ENCODE measurements around the gene FAM241A.
"Not testable (repeated sequence)": the region's sequence is repeated elsewhere in the genome, so short reads cannot be mapped to it uniquely, and the experiment has no call there.

FAM241A gene

GRCh38 chr4:112140536-112140935 lies 4.7 kb upstream of the FAM241A start:
- DNase-seq = no peak

GRCh38 chr4:112141366-112142138 lies 3.7 kb upstream of the FAM241A start:
- no peak for DNase-seq

GRCh38 chr4:112142182-112142581 lies 3.1 kb upstream of the FAM241A start:
- DNase-seq = no peak

- no peak for DNase-seq
Observed at GRCh38 chr4:112143781-112144180, 1.5 kb upstream of the FAM241A start.

GRCh38 chr4:112144546-112145325 lies 518 bp upstream of the FAM241A start:
- no peak for DNase-seq

- DNase-seq = no peak
Observed at GRCh38 chr4:112145790-112146501, 692 bp downstream of the FAM241A start.

- no peak for DNase-seq
Observed at GRCh38 chr4:112146502-112146813, 1.2 kb downstream of the FAM241A start.

GRCh38 chr4:112147697-112148096 lies 2.4 kb downstream of the FAM241A start:
- DNase-seq = no peak

GRCh38 chr4:112150920-112151319 lies 5.7 kb downstream of the FAM241A start:
- DNase-seq = no peak

GRCh38 chr4:112152521-112152920 lies 7.3 kb downstream of the FAM241A start:
- no peak for DNase-seq

- DNase-seq = no peak
Observed at GRCh38 chr4:112153211-112153791, 8.0 kb downstream of the FAM241A start.

GRCh38 chr4:112156112-112156511 lies 10.9 kb downstream of the FAM241A start:
- no peak for DNase-seq

- DNase-seq = no peak
Observed at GRCh38 chr4:112156553-112156952, 11.3 kb downstream of the FAM241A start.

GRCh38 chr4:112163706-112164105 lies 18.5 kb downstream of the FAM241A start:
- not testable (repeated sequence) for DNase-seq

- no peak for DNase-seq
Observed at GRCh38 chr4:112167794-112168193, 22.5 kb downstream of the FAM241A start.

- DNase-seq = no peak
Observed at GRCh38 chr4:112168719-112169500, 23.7 kb downstream of the FAM241A start.

- DNase-seq = no peak
Observed at GRCh38 chr4:112170451-112170993, 25.3 kb downstream of the FAM241A start.

GRCh38 chr4:112171051-112171763 lies 26.0 kb downstream of the FAM241A start:
- not testable (repeated sequence) for DNase-seq

GRCh38 chr4:112172180-112172579 lies 26.9 kb downstream of the FAM241A start:
- no peak for DNase-seq

- DNase-seq = no peak
Observed at GRCh38 chr4:112173593-112174558, 28.6 kb downstream of the FAM241A start.

Data from NCI-H2029 (cell line).